ENCODE results near the gene RARS1. TPM values are rescaled to one million over a fixed set of nuclear protein-coding genes. Genes with fewer than 3 reads are reported as not detected.

RARS1 gene
- total RNA-seq, 2 experiments from 2014 or later: 76.4 to 81.4 TPM

DNA sequence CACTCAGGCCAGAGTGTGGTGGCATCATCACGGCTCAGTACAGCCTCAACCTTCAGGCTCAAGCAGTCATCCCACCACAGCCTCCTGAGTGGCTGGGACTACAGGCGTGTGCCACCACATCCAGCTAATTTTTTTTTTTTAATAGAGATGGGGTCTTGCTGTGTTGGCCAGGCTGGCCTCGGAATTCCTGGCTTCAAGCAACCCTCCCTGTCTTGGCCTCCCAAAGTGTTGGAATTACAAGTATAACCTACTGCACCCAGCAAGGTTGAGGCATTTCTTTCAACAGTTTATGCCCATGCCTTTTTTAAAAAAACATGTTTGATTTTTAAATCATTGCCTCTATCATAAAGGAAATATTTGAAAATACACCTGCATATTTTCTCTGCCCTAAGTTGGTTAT is 2.8 kb downstream of the RARS1 start:
- no peak for ATAC-seq
- ChIA-PET POLR2A (no interaction called here), CTCF (no interaction called here)
- peaks cover 30% of the 10 kb centered on the region for H3K4me1 Mint-ChIP-seq (ENCODE audit: low read depth)
- DNase-seq: no peak
- H3K27ac Mint-ChIP-seq: no peak overlapping the region
- H3K4me3 Mint-ChIP-seq: no peak overlapping the region
- H3K36me3 Mint-ChIP-seq (ENCODE audit: low read depth): peaks cover 43% of the 10 kb centered on the region
- no peaks in the 10 kb centered on the region for H3K9me3 Mint-ChIP-seq (ENCODE audit: insufficient read depth)
- H3K27me3 Mint-ChIP-seq (ENCODE audit: low read depth): no peaks in the 10 kb centered on the region

- peaks cover 69% of the 10 kb centered on the region for H3K36me3 Mint-ChIP-seq (ENCODE audit: low read depth)
- H3K9me3 Mint-ChIP-seq (ENCODE audit: insufficient read depth): no peaks in the 10 kb centered on the region
- POLR2A ChIA-PET: no interaction called here
These were observed 7.8 kb downstream of the RARS1 start for GRCh38 chr5:168494057-168494555.

DNA sequence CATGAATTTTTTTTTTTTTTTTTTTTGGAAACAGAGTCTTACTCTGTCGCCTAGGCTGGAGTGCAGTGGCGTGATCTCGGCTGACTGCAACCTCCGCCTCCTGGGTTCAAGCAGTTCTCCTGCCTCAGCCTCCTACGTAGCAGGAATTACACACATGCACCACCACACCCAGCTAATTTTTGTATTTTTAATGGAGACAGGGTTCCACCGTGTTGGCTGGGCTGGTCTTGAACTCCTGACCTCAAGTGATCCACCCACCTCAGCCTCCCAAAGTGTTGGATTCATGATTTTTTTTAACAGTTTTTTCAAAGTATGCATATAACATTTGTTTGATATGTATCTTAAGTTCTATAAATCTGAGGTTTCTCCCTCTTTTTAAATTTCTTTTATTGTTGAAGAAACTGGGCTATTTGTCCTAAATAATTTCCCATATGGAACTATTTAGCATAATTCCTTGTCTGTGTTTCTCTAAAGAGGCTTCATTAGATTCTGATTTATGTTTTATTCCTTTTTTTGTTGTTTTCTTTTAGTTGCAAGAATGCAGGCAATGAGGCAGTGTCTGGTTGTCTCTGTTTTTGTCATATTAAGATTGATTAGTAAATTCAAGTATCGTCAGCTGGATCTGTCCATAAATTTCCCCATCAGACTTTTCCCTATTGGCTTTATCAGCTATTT is 16.4 kb downstream of the RARS1 start:
- CTCF ChIA-PET: no interaction called here

More at GRCh38 chr5:168494057-168494555, 7.8 kb downstream of the RARS1 start:
- H3K4me1 Mint-ChIP-seq (ENCODE audit: low read depth): peaks cover 1% of the 10 kb centered on the region
- no peak overlapping the region for H3K4me3 Mint-ChIP-seq
- ATAC-seq (no peak), DNase-seq (no peak)
- H3K27ac Mint-ChIP-seq: no peak overlapping the region
- CTCF ChIA-PET: no interaction called here
- H3K27me3 Mint-ChIP-seq (ENCODE audit: low read depth): no peaks in the 10 kb centered on the region

GRCh38 chr5:168513861-168514428 is 27.7 kb downstream of the RARS1 start:
- H3K27ac Mint-ChIP-seq: no peak overlapping the region
- POLR2A ChIA-PET: no interaction called here
- no peak for DNase-seq
- no peak overlapping the region for H3K4me3 Mint-ChIP-seq
- no peak for ATAC-seq
- no peaks in the 10 kb centered on the region for H3K27me3 Mint-ChIP-seq (ENCODE audit: low read depth)
- peaks cover 10% of the 10 kb centered on the region for H3K9me3 Mint-ChIP-seq (ENCODE audit: insufficient read depth)
- H3K36me3 Mint-ChIP-seq (ENCODE audit: low read depth): peaks cover 81% of the 10 kb centered on the region
- H3K4me1 Mint-ChIP-seq (ENCODE audit: low read depth): no peaks in the 10 kb centered on the region
- CTCF ChIA-PET: no interaction called here

More for the DNA sequence above, 16.4 kb downstream of the RARS1 start:
- Mint-ChIP-seq H3K4me1 (ENCODE audit: low read depth) (no peaks in the 10 kb centered on the region), H3K27ac (no peak overlapping the region), H3K36me3 (ENCODE audit: low read depth) (peaks cover 49% of the 10 kb centered on the region), H3K4me3 (no peak overlapping the region), H3K27me3 (ENCODE audit: low read depth) (no peaks in the 10 kb centered on the region), H3K9me3 (ENCODE audit: insufficient read depth) (no peaks in the 10 kb centered on the region)
- no peak for DNase-seq
- POLR2A ChIA-PET: no interaction called here
- ATAC-seq: no peak

DNA sequence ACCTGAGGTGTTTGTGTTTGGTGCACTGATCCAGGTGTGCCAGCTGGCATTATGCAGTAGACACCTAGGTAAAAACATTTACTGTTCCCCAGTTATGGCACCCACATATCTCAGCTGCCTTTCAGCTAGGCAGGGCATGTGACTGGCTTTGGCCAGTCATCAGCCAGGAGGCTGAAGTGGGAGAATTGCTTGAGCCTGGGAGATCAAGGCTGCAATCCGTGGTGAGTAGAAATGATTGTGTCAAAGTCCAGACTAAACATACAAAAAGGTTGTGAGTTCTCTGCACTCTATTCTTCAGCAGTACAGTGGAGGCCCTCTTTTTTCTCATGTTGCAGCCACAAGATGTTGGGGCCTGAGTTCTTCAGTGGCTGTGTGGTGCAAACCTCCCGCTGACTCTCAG is 39.6 kb downstream of the RARS1 start:
- no peak for DNase-seq
- ATAC-seq: no peak
- Mint-ChIP-seq H3K4me3 (no peak overlapping the region), H3K4me1 (ENCODE audit: low read depth) (peaks cover 7% of the 10 kb centered on the region), H3K36me3 (ENCODE audit: low read depth) (peaks cover 17% of the 10 kb centered on the region), H3K9me3 (ENCODE audit: insufficient read depth) (no peaks in the 10 kb centered on the region), H3K27me3 (ENCODE audit: low read depth) (peaks cover 21% of the 10 kb centered on the region), H3K27ac (no peak overlapping the region)
- POLR2A ChIA-PET: no interaction called here
- CTCF ChIA-PET: no interaction called here

DNA sequence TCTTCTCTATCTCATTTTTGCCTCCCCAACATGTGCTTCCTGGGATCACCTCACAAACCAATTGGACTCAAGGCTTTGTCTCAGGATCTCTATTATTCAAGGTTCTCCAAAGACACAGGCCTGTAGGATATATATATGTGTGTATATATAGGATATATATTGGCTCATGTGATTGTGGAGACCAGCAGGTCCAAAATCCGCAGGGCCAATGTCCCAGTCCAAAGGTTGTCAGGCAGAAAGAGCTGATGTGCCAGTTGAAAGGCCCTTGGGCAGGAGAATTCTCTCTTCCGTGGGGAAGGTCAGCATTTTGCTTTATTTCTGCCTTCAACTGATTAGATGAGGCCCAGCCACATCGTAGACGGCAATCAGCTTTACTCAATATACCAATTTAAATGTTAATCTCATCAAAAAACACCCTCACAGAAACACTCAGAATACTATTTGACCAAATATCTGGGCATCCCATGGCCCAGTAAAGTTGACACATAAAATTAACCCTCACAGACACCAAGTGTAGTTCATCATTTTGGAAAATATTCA is 41.6 kb downstream of the RARS1 start:
- H3K4me1 Mint-ChIP-seq (ENCODE audit: low read depth): peaks cover 7% of the 10 kb centered on the region
- H3K27ac Mint-ChIP-seq: no peak overlapping the region
- ATAC-seq: no peak
- CTCF ChIA-PET: no interaction called here
- POLR2A ChIA-PET: no interaction called here
- DNase-seq: no peak
- H3K9me3 Mint-ChIP-seq (ENCODE audit: insufficient read depth): no peaks in the 10 kb centered on the region
- peaks cover 9% of the 10 kb centered on the region for H3K36me3 Mint-ChIP-seq (ENCODE audit: low read depth)
- no peak overlapping the region for H3K4me3 Mint-ChIP-seq
- peaks cover 26% of the 10 kb centered on the region for H3K27me3 Mint-ChIP-seq (ENCODE audit: low read depth)

DNA sequence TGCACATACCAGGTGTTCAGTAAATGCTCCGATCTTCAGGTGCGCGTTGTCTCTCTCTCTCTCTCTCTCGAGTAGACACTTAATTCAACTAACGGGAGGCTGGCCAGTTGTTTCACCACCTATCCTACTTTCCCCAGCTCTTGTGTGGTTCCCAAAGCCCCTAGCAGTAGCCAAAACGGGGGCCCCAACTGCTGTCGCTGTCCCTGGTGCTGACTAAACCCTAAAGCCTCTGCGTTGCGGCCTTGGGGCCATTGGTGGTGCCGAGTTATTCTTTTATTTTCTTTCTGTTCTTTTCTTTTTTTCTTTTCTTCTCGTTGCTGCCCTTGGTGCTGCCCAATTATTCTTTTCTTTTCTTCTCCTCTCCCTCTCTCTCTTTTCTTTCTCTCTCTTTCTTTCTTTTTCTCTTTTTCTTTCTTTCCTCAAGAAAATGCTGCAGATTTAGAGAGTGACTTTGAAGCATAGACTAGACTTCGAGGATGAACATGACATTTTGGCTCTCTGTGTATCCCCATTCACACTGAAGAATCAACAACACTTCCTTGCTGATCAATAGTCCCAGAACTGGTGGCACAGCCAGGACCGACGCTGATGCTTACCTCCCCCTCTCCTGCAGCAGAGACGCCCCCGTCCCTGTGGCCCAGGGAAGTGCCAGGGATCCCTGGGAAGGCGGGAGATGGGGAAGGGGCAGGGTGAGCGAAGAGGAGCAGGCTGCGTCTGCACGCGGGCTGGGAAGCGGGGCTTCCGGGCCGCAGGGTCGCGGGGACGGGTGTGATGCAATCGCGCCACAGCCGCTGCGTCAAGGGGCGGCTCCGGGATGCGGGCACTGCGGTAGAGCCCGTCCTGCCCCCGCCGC is 42.5 kb downstream of the RARS1 start, which contains the start of gene FBLL1:
Gene FBLL1, plus strand, starts transcription at position 785 of the 853 bp plus-strand sequence. CDS start 200 bp downstream, outside the sequence.
- H3K27ac Mint-ChIP-seq: no peak within 1 kb of the TSS
- peaks cover 31% of the 10 kb centered on the region for H3K27me3 Mint-ChIP-seq (ENCODE audit: low read depth)
- peaks cover 7% of the 10 kb centered on the region for H3K4me1 Mint-ChIP-seq (ENCODE audit: low read depth)
- H3K4me3 Mint-ChIP-seq: peak within 1 kb of the TSS; percentile 56
- ATAC-seq (peak; percentile 54), DNase-seq (peak; percentile 48)
- no peaks in the 10 kb centered on the region for H3K9me3 Mint-ChIP-seq (ENCODE audit: insufficient read depth)
- POLR2A ChIA-PET: no interaction called here
- peaks cover 9% of the 10 kb centered on the region for H3K36me3 Mint-ChIP-seq (ENCODE audit: low read depth)
- CTCF ChIA-PET: no interaction called here

- ChIA-PET POLR2A (no interaction called here), CTCF (no interaction called here)
- Mint-ChIP-seq H3K27ac (no peak overlapping the region), H3K9me3 (ENCODE audit: insufficient read depth) (no peaks in the 10 kb centered on the region), H3K36me3 (ENCODE audit: low read depth) (peaks cover 8% of the 10 kb centered on the region), H3K27me3 (ENCODE audit: low read depth) (peaks cover 32% of the 10 kb centered on the region), H3K4me1 (ENCODE audit: low read depth) (peaks cover 7% of the 10 kb centered on the region), H3K4me3 (peak overlapping the region; percentile 28)
- DNase-seq: no peak
- peak; percentile 38 for ATAC-seq
These were observed 43.3 kb downstream of the RARS1 start for GRCh38 chr5:168529374-168530234.

- DNase-seq (no peak), ATAC-seq (no peak)
- ChIA-PET CTCF (no interaction called here), POLR2A (no interaction called here)
- Mint-ChIP-seq H3K4me1 (ENCODE audit: low read depth) (peaks cover 7% of the 10 kb centered on the region), H3K27ac (no peak overlapping the region), H3K27me3 (ENCODE audit: low read depth) (peaks cover 32% of the 10 kb centered on the region), H3K4me3 (no peak overlapping the region), H3K9me3 (ENCODE audit: insufficient read depth) (no peaks in the 10 kb centered on the region), H3K36me3 (ENCODE audit: low read depth) (peaks cover 7% of the 10 kb centered on the region)
These were observed 44.4 kb downstream of the RARS1 start for GRCh38 chr5:168530621-168531150.

GRCh38 chr5:168531191-168531590 is 44.9 kb downstream of the RARS1 start:
- ChIA-PET CTCF (no interaction called here), POLR2A (no interaction called here)
- ATAC-seq (no peak), DNase-seq (no peak)
- Mint-ChIP-seq H3K27me3 (ENCODE audit: low read depth) (peaks cover 32% of the 10 kb centered on the region), H3K36me3 (ENCODE audit: low read depth) (peaks cover 7% of the 10 kb centered on the region), H3K4me1 (ENCODE audit: low read depth) (peaks cover 7% of the 10 kb centered on the region), H3K27ac (no peak overlapping the region), H3K9me3 (ENCODE audit: insufficient read depth) (no peaks in the 10 kb centered on the region), H3K4me3 (no peak overlapping the region)
